ENCODE data around the gene SLIT3. TPM values are rescaled to one million over a fixed set of nuclear protein-coding genes. Genes with fewer than 3 reads are reported as not detected.

Gene SLIT3
- total RNA-seq, 1 experiment from 2014 or later: 0.10 TPM

DNA sequence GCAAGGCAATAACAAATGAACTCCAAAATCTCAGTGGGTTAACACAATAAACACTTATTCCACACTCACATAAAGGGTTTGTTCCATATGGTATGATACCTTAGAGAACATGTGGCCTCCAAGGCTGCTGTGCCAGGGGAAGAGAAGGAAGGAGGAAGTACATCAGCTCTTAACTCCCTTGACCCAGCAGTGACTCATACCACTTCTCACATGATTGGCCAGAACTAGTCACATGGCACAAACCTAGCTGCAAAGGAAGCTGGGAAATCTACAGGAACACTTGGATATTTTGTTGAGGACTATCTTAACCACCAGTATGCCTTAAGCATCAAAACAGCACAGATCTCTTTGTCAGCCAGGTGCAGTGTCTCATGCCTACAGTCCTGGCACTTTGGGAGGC, 99.3 kb downstream of the SLIT3 start:
- CTCF ChIA-PET: no interaction called here
- Histone ChIP-seq H3K9me2 (ENCODE audit: insufficient read depth) (no peaks in the 10 kb centered on the region), H3K9me3 (ENCODE audit: control insufficient read depth in 1 of 2, insufficient read depth in 1 of 2, low read depth in 1 of 2, low read length in 2 of 2) (no peaks in the 10 kb centered on the region), H2AFZ (ENCODE audit: low read depth, low read length, poor library complexity, severe bottlenecking) (no peak overlapping the region), H4K20me1 (ENCODE audit: insufficient read depth) (no peaks in the 10 kb centered on the region), H3K4me1 (ENCODE audit: control insufficient read depth in 1 of 2, insufficient read depth in 2 of 2, low read length in 2 of 2) (no peaks in the 10 kb centered on the region), H3K79me2 (ENCODE audit: insufficient read depth, low read length) (no peaks in the 10 kb centered on the region), H3K27ac (ENCODE audit: low read depth, low read length) (no peak overlapping the region), H3K36me3 (ENCODE audit: control insufficient read depth in 1 of 2, insufficient read depth in 2 of 2, low read length in 2 of 2) (no peaks in the 10 kb centered on the region), H3K4me3 (replicated peaks in 1 of 2; ENCODE audit: low read depth in 1 of 2, low read length in 2 of 2) (no peak overlapping the region), H3K9ac (ENCODE audit: low read length) (no peak overlapping the region), H3K4me2 (ENCODE audit: low read length) (no peak overlapping the region), H3K27me3 (ENCODE audit: insufficient read depth, low read length) (0 out of 2 replicates have a peak, but pooled peaks cover 2% of the 10 kb centered on the region)
- BruUV-seq (replicated peaks): no TSS peak
- TF ChIP-seq SRF (IDR thresholded peaks at IDR 0.05; ENCODE audit: low read depth) (no peak), POLR2A (IDR thresholded peaks at IDR 0.05; ENCODE audit: borderline replicate concordance, extremely low read depth, insufficient read depth, insufficient read length) (no peak), TCF7L2 (IDR thresholded peaks at IDR 0.05; ENCODE audit: borderline replicate concordance, extremely low read depth, insufficient read depth, insufficient read length) (no peak), ELF1 (IDR thresholded peaks at IDR 0.05; ENCODE audit: borderline replicate concordance, low read depth) (no peak), CEBPB (IDR thresholded peaks at IDR 0.05; ENCODE audit: low read depth) (no peak), FOSL1 (IDR thresholded peaks at IDR 0.05; ENCODE audit: low read depth) (no peak), ZNF274 (IDR thresholded peaks at IDR 0.05; ENCODE audit: low read depth, low read length) (no peak), EGR1 (IDR thresholded peaks at IDR 0.05; ENCODE audit: low read depth) (no peak)
- TF ChIP-seq, protein P1, sequence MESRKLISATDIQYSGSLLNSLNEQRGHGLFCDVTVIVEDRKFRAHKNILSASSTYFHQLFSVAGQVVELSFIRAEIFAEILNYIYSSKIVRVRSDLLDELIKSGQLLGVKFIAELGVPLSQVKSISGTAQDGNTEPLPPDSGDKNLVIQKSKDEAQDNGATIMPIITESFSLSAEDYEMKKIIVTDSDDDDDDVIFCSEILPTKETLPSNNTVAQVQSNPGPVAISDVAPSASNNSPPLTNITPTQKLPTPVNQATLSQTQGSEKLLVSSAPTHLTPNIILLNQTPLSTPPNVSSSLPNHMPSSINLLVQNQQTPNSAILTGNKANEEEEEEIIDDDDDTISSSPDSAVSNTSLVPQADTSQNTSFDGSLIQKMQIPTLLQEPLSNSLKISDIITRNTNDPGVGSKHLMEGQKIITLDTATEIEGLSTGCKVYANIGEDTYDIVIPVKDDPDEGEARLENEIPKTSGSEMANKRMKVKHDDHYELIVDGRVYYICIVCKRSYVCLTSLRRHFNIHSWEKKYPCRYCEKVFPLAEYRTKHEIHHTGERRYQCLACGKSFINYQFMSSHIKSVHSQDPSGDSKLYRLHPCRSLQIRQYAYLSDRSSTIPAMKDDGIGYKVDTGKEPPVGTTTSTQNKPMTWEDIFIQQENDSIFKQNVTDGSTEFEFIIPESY (IDR thresholded peaks at IDR 0.05; ENCODE audit: extremely low read depth, insufficient replicate concordance, low read length): no peak
- TF ChIP-seq, protein P2, sequence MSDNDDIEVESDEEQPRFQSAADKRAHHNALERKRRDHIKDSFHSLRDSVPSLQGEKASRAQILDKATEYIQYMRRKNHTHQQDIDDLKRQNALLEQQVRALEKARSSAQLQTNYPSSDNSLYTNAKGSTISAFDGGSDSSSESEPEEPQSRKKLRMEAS (IDR thresholded peaks at IDR 0.05): no peak
- TF ChIP-seq, protein P3, sequence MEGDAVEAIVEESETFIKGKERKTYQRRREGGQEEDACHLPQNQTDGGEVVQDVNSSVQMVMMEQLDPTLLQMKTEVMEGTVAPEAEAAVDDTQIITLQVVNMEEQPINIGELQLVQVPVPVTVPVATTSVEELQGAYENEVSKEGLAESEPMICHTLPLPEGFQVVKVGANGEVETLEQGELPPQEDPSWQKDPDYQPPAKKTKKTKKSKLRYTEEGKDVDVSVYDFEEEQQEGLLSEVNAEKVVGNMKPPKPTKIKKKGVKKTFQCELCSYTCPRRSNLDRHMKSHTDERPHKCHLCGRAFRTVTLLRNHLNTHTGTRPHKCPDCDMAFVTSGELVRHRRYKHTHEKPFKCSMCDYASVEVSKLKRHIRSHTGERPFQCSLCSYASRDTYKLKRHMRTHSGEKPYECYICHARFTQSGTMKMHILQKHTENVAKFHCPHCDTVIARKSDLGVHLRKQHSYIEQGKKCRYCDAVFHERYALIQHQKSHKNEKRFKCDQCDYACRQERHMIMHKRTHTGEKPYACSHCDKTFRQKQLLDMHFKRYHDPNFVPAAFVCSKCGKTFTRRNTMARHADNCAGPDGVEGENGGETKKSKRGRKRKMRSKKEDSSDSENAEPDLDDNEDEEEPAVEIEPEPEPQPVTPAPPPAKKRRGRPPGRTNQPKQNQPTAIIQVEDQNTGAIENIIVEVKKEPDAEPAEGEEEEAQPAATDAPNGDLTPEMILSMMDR (IDR thresholded peaks at IDR 0.05 in 2 of 3, conservative IDR thresholded peaks at IDR 0.05 in 1 of 3; ENCODE audit: borderline replicate concordance in 1 of 3, insufficient read depth in 1 of 3, low read depth in 2 of 3, low read length in 2 of 3): no peak
- intact Hi-C loops (cut with micrococcal nuclease): no loop called here
- POLR2A ChIA-PET: no interaction called here
- RAD21 ChIA-PET (ENCODE audit: low non-redundant PET in 1 of 2, low total read pairs in 2 of 2, uncharacterized antibody in 2 of 2, unreplicated experiment in 2 of 2): no interaction called here
- DNase-seq (ENCODE audit: low read depth, low spot score) (no peak), ATAC-seq (no peak)

All from HCT116 (cell line).